ENCODE data around the gene MRPL43. TPM values are rescaled to one million over a fixed set of nuclear protein-coding genes. Genes with fewer than 3 reads are reported as not detected.

Gene MRPL43
- total RNA-seq, 4 donors from 2014 or later = 32.5 to 104 (median 77.1) TPM

DNA sequence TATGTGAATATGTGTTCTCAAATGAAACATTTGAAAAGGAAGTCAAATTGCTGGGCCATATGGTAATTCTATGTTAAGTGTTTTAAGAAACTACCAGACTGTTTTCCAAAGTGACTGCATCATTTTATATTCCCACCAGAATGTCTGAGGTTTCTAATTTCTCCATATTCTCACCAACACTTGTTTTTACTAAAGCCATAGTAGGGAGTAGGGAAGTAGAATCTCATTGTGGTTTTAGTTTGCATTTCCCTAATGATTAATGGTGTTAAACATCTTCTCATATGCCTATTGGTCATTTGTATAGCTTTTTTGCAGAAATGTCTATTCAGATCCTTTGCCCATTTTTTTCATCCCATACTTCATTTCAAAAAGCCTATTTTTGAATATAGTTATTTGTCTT, 27.0 kb downstream of the MRPL43 start:
- peaks cover 0 to 7% (median 0%) of the 10 kb centered on the region in 4 donors for H3K4me1 ChIP-seq
- TF ChIP-seq, protein P1, sequence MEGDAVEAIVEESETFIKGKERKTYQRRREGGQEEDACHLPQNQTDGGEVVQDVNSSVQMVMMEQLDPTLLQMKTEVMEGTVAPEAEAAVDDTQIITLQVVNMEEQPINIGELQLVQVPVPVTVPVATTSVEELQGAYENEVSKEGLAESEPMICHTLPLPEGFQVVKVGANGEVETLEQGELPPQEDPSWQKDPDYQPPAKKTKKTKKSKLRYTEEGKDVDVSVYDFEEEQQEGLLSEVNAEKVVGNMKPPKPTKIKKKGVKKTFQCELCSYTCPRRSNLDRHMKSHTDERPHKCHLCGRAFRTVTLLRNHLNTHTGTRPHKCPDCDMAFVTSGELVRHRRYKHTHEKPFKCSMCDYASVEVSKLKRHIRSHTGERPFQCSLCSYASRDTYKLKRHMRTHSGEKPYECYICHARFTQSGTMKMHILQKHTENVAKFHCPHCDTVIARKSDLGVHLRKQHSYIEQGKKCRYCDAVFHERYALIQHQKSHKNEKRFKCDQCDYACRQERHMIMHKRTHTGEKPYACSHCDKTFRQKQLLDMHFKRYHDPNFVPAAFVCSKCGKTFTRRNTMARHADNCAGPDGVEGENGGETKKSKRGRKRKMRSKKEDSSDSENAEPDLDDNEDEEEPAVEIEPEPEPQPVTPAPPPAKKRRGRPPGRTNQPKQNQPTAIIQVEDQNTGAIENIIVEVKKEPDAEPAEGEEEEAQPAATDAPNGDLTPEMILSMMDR (IDR thresholded peaks at IDR 0.05) = no peak
- no peak for TF ChIP-seq EP300 (IDR thresholded peaks at IDR 0.05; ENCODE audit: low read depth)
- no peak for TF ChIP-seq POLR2A (IDR thresholded peaks at IDR 0.05)
- no peak for TF ChIP-seq POLR2AphosphoS5 (IDR thresholded peaks at IDR 0.05)
- intact Hi-C loops (cut with DNase I; ENCODE audit: low total_unique reads) (loop anchor here (10.0 kb wide), 1 partner anchor 55 kb away; no protein-coding TSS in a partner anchor), in situ Hi-C loops (cut with MboI; ENCODE audit: low pct_ligation_motif_present in 1 of 4, low pct_unique_long_range_greater_than_20kb in 1 of 4, low sequenced_read_pairs in 3 of 4) (no loop called here)
- no peak overlapping the region for H3K27ac ChIP-seq
- peaks cover 0 to 61% (median 30%) of the 10 kb centered on the region in 4 donors for H3K36me3 ChIP-seq
- no peaks in the 10 kb centered on the region for H3K27me3 ChIP-seq
- no peak overlapping the region for H3K4me3 ChIP-seq
- DNase-seq = no peak
- H3K9me3 ChIP-seq = no peaks in the 10 kb centered on the region

DNA sequence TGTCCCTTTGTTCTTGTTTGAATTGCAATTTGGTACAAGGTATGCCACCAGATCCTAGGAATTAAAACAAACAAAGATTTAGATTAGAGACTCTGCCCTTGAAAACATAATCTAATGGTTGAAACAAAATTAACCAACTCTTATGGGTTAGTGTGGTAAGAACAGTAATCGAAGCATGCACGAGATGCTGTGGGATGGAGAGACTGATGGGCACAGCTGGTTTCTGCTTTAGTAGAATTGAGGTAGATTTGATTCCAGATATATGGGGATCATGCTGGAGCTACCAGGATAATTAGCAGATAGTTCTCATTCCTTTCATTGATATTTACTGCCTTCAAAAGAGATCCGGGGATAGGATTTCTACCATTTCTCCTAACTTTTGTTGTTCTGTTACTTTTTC, 38.4 kb downstream of the MRPL43 start:
- no peak overlapping the region for H3K27ac ChIP-seq
- TF ChIP-seq EP300 (IDR thresholded peaks at IDR 0.05; ENCODE audit: low read depth) (no peak), POLR2A (IDR thresholded peaks at IDR 0.05) (no peak), POLR2AphosphoS5 (IDR thresholded peaks at IDR 0.05) (no peak)
- TF ChIP-seq, protein P1 (IDR thresholded peaks at IDR 0.05) = no peak
- 92 to 94% methylated on average over 3 of the region's 3 CpGs for WGBS, 2 donors (ENCODE audit: low coverage in 1 of 2)
- no peaks in the 10 kb centered on the region for H3K27me3 ChIP-seq
- in situ Hi-C loops (cut with MboI; ENCODE audit: low pct_ligation_motif_present in 1 of 4, low pct_unique_long_range_greater_than_20kb in 1 of 4, low sequenced_read_pairs in 3 of 4) = no loop called here
- peaks cover 0 to 95% (median 44%) of the 10 kb centered on the region in 4 donors for H3K36me3 ChIP-seq
- no peak overlapping the region for H3K4me3 ChIP-seq
- H3K9me3 ChIP-seq = no peaks in the 10 kb centered on the region
- H3K4me1 ChIP-seq = no peaks in the 10 kb centered on the region
- no peak for DNase-seq
- intact Hi-C loops (cut with DNase I; ENCODE audit: low total_unique reads) = no loop called here

DNA sequence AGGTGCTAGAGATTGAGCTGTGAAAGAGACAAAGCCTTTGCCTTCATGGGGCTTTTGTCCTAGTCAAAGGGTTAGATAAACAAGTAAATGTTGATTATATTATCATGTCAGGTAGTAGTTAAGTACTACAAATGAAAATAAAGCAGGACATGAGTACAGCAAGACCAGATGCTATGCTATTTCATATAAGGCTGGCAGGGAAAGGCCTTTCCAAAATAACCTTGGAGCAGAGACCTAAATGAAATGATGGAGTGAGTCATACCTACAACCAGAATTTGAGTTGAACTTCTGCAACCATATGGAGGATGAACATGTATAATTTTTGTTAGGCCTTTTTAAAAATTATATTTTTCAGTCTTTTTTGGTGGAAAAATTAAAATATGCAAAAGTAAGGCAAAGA, 41.5 kb downstream of the MRPL43 start:
- Histone ChIP-seq H3K4me3 (no peak overlapping the region), H3K27ac (no peak overlapping the region), H3K4me1 (no peaks in the 10 kb centered on the region), H3K36me3 (peaks cover 0 to 88% (median 42%) of the 10 kb centered on the region in 4 donors), H3K9me3 (no peaks in the 10 kb centered on the region), H3K27me3 (no peaks in the 10 kb centered on the region)
- intact Hi-C loops (cut with DNase I; ENCODE audit: low total_unique reads) (no loop called here), in situ Hi-C loops (cut with MboI; ENCODE audit: low pct_ligation_motif_present in 1 of 4, low pct_unique_long_range_greater_than_20kb in 1 of 4, low sequenced_read_pairs in 3 of 4) (no loop called here)
- no peak for DNase-seq
- TF ChIP-seq EP300 (IDR thresholded peaks at IDR 0.05; ENCODE audit: low read depth) (no peak), POLR2AphosphoS5 (IDR thresholded peaks at IDR 0.05) (no peak), POLR2A (IDR thresholded peaks at IDR 0.05) (no peak)
- TF ChIP-seq, protein P1 (IDR thresholded peaks at IDR 0.05) = no peak

DNA sequence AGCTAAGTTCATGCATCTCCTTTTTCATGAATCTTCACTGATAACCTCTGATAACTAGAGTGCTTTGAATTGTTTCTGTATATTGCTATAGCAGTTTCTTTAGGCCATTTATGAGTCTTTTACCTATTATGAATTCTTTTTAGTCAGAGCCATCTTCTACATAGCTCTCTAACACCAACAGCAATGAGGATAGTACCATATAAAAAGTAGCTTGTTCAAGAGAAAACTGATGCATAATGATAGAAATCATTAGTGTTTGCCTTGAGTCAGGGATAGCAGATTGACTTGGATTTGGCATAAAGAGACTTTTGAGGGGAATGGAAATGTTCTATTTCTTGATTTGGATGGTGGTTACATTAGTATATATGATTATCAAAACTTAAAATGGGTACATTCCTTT, 43.8 kb downstream of the MRPL43 start:
- in situ Hi-C loops (cut with MboI; ENCODE audit: low pct_ligation_motif_present in 1 of 4, low pct_unique_long_range_greater_than_20kb in 1 of 4, low sequenced_read_pairs in 3 of 4) = no loop called here
- no peaks in the 10 kb centered on the region for H3K27me3 ChIP-seq
- intact Hi-C loops (cut with DNase I; ENCODE audit: low total_unique reads) = no loop called here
- H3K4me1 ChIP-seq = no peaks in the 10 kb centered on the region
- TF ChIP-seq EP300 (IDR thresholded peaks at IDR 0.05; ENCODE audit: low read depth) = no peak
- TF ChIP-seq, protein P1 (IDR thresholded peaks at IDR 0.05) = no peak
- TF ChIP-seq POLR2A (IDR thresholded peaks at IDR 0.05) = no peak
- no peak for TF ChIP-seq POLR2AphosphoS5 (IDR thresholded peaks at IDR 0.05)
- H3K9me3 ChIP-seq = no peaks in the 10 kb centered on the region
- peaks cover 0 to 82% (median 38%) of the 10 kb centered on the region in 4 donors for H3K36me3 ChIP-seq
- no peak for DNase-seq
- no peak overlapping the region for H3K27ac ChIP-seq
- no peak overlapping the region for H3K4me3 ChIP-seq
